Caco-2 (cell line): ENCODE data around the gene FIZ1. TPM values are rescaled to one million over a fixed set of nuclear protein-coding genes. Genes with fewer than 3 reads are reported as not detected.

ENCODE experiments used
- BruUV-seq: library from RNA; stranded (reverse); fragments of 400-500 nt; replicated peaks from 2 replicates; lab custom pipeline; 2021; lab: Mats Ljungman, UMichigan
- CTCF ChIA-PET: fragments of 300-600 bp; sonication (Branson Sonifier 250); formaldehyde crosslinking; loops from one replicate; lab custom pipeline; 2022; ENCODE audit warnings: antibody characterized with exemption; lab: Charles Lee
- POLR2A ChIA-PET: fragments of 300-600 bp; sonication (Branson Sonifier 250); formaldehyde crosslinking; loops from one replicate; lab custom pipeline; 2022; ENCODE audit warnings: antibody characterized with exemption; lab: Charles Lee
- DNase-seq, 2 experiments: peaks; one replicate each; pipeline versions ENCODE4 v3.0.0 to v3.0.0-alpha.2; 2020 to 2022
- H3K27me3 ChIP-seq: replicated peaks from 2 replicates; pipeline ENCODE4 v1.6.0; 2011; ENCODE audit warnings: low read length; ENCODE audit not compliant: control insufficient read depth, insufficient read depth
- H3K36me3 ChIP-seq: 2 replicates; pipeline ENCODE4 v1.5.1; 2011; ENCODE audit warnings: low read length; ENCODE audit not compliant: control insufficient read depth, insufficient read depth
- H3K4me1 ChIP-seq: fragments of 250-450 bp; sonication (Bioruptor Pico); 2 replicates; pipeline ENCODE4 v1.5.1; 2020; ENCODE audit warnings: mild to moderate bottlenecking
- H3K4me3 ChIP-seq: 2 replicates; pipeline ENCODE4 v1.5.1; 2011; ENCODE audit warnings: low read depth, mild to moderate bottlenecking, control low read depth, low read length
- H3K9me3 ChIP-seq: fragments of 250-450 bp; sonication (Bioruptor Pico); 2 replicates; pipeline ENCODE4 v1.5.1; 2020; ENCODE audit warnings: mild to moderate bottlenecking, moderate library complexity
- H3K27ac Mint-ChIP-seq: one replicate; pipeline ENCODE4 v1.8.0; 2022; ENCODE audit warnings: mixed read lengths; ENCODE audit not compliant: unreplicated experiment
- H3K27me3 Mint-ChIP-seq: one replicate; pipeline ENCODE4 v1.8.0; 2022; ENCODE audit warnings: mixed read lengths; ENCODE audit not compliant: insufficient read depth, unreplicated experiment
- H3K36me3 Mint-ChIP-seq: one replicate; pipeline ENCODE4 v1.8.0; 2022; ENCODE audit warnings: mild to moderate bottlenecking, mixed read lengths; ENCODE audit not compliant: insufficient read depth, unreplicated experiment
- H3K4me1 Mint-ChIP-seq: one replicate; pipeline ENCODE4 v1.8.0; 2022; ENCODE audit warnings: low read depth, mixed read lengths; ENCODE audit not compliant: unreplicated experiment
- H3K4me3 Mint-ChIP-seq: one replicate; pipeline ENCODE4 v1.8.0; 2022; ENCODE audit warnings: mild to moderate bottlenecking, moderate library complexity, mixed read lengths; ENCODE audit not compliant: unreplicated experiment
- H3K9me3 Mint-ChIP-seq: one replicate; pipeline ENCODE4 v1.8.0; 2022; ENCODE audit warnings: mixed read lengths; ENCODE audit not compliant: unreplicated experiment
- intact Hi-C: fragments of 100-400 bp; cut with micrococcal nuclease; formaldehyde crosslinking; loops from one replicate; pipeline ENCODE4 v1.10.0; 2022; ENCODE audit not compliant: unreplicated experiment
- total RNA-seq: library from RNA; stranded (reverse); gene quantifications from 2 replicates; pipeline ENCODE4 v1.2.3, GENCODE V29; 2022
- TF ChIP-seq, protein P1 (sequence below), 2 experiments: fragments of 200-600 bp in 1 of 2; IDR thresholded peaks; 1 replicate in 1 of 2; 2 replicates in 1 of 2; pipeline versions ENCODE4 v1.5.1 to v1.8.0; 2011 to 2022; ENCODE audit warnings: antibody characterized with exemption in 1 of 2, control low read depth in 1 of 2, inconsistent platforms in 1 of 2, low read depth in 1 of 2, low read length in 1 of 2, mild to moderate bottlenecking in 1 of 2, moderate library complexity in 1 of 2; ENCODE audit not compliant: insufficient read depth in 1 of 2, severe bottlenecking in 1 of 2, unreplicated experiment in 1 of 2

The FIZ1 gene
- total RNA-seq, 1 experiment from 2014 or later, result 27.2 TPM

DNA sequence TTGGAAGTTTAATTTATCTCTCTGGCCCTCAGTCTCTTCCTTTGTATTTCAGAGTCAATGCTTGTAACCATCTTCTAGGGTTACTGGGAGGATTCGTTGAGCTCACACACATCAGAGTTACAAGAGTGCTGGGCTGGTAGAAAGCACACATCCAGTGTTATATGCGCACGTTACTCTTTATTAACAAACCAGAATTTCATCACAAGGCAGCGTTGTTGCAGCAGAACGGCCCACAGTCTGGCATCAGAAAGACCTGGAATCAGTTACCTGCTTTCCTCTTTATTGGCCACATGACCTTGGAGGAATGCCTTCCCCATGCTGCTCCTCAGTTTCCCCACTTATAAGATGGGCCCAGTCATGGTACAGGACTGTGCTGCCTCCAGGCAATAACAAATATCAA lies 10.0 kb upstream of the FIZ1 start:
- TF ChIP-seq, protein P1, sequence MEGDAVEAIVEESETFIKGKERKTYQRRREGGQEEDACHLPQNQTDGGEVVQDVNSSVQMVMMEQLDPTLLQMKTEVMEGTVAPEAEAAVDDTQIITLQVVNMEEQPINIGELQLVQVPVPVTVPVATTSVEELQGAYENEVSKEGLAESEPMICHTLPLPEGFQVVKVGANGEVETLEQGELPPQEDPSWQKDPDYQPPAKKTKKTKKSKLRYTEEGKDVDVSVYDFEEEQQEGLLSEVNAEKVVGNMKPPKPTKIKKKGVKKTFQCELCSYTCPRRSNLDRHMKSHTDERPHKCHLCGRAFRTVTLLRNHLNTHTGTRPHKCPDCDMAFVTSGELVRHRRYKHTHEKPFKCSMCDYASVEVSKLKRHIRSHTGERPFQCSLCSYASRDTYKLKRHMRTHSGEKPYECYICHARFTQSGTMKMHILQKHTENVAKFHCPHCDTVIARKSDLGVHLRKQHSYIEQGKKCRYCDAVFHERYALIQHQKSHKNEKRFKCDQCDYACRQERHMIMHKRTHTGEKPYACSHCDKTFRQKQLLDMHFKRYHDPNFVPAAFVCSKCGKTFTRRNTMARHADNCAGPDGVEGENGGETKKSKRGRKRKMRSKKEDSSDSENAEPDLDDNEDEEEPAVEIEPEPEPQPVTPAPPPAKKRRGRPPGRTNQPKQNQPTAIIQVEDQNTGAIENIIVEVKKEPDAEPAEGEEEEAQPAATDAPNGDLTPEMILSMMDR (IDR thresholded peaks at IDR 0.05; ENCODE audit: insufficient read depth in 1 of 2, low read depth in 1 of 2, low read length in 1 of 2, severe bottlenecking in 1 of 2, unreplicated experiment in 1 of 2), result no peak
- Mint-ChIP-seq H3K36me3 (peaks cover 31% of the 10 kb centered on the region), H3K9me3 (no peaks in the 10 kb centered on the region), H3K27me3 (no peaks in the 10 kb centered on the region), H3K27ac (no peak overlapping the region), H3K4me3 (no peak overlapping the region), H3K4me1 (peaks cover 12% of the 10 kb centered on the region)
- H3K36me3 ChIP-seq, result no peaks in the 10 kb centered on the region
- DNase-seq, result no peak
- intact Hi-C loops, result no loop called here
- H3K4me3 ChIP-seq, result no peak overlapping the region
- H3K4me1 ChIP-seq, result peaks cover 6% of the 10 kb centered on the region; the same call in 1 of the 2 replicates
- BruUV-seq, result no TSS peak
- ChIA-PET POLR2A (no interaction called here), CTCF (no interaction called here)
- no peaks in the 10 kb centered on the region for H3K9me3 ChIP-seq
- no peaks in the 10 kb centered on the region for H3K27me3 ChIP-seq

DNA sequence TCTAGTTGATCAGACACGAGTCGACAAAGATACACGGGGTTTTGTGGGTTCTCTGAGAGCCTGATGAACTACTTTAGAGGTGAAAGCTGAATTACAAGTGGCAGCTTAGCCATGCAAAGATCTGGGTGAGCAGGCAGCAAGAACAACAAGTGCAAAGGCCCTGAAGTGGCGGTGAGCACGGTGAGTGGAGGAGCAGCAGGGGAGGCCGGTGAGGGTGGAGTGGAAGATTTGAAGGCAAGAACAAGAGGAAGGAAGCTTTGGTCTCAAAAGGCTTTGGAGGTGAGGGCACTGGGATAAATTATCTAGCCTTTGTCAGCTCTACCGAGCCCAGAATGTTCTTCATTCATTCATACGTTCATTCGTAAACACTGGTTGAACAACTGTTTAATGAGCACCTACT lies 7.5 kb upstream of the FIZ1 start:
- Histone ChIP-seq H3K27me3 (no peaks in the 10 kb centered on the region), H3K9me3 (no peaks in the 10 kb centered on the region), H3K36me3 (no peaks in the 10 kb centered on the region), H3K4me3 (no peak overlapping the region), H3K4me1 (peaks cover 6% of the 10 kb centered on the region; the same call in 1 of the 2 replicates)
- H3K27ac Mint-ChIP-seq, result peak overlapping the region; percentile 88
- POLR2A ChIA-PET, result interaction anchor here (0.7 to 2.8 kb wide), 4 partner anchors 18 to 93 kb away, joined by 4 to 22 read pairs (median 12); partner anchors contain the start of gene ZNF784
- no peaks in the 10 kb centered on the region for H3K9me3 Mint-ChIP-seq
- intact Hi-C loops, result loop anchor here (1.0 kb wide), 3 partner anchors 17 to 90 kb away; partner anchors contain the start of gene ZNF784
- H3K27me3 Mint-ChIP-seq, result no peaks in the 10 kb centered on the region
- TSS peak; percentile 25 for BruUV-seq
- H3K4me1 Mint-ChIP-seq, result peaks cover 12% of the 10 kb centered on the region
- DNase-seq, result no peak
- CTCF ChIA-PET, result interaction anchor here (0.6 to 3.0 kb wide), 16 partner anchors 17 to 641 kb away, joined by 3 to 30 read pairs (median 6); partner anchors contain the start of genes ISOC2 and ZNF784
- H3K36me3 Mint-ChIP-seq, result peaks cover 32% of the 10 kb centered on the region
- H3K4me3 Mint-ChIP-seq, result peak overlapping the region; percentile 86
- TF ChIP-seq, protein P1 (IDR thresholded peaks at IDR 0.05; ENCODE audit: insufficient read depth in 1 of 2, low read depth in 1 of 2, low read length in 1 of 2, severe bottlenecking in 1 of 2, unreplicated experiment in 1 of 2), result no peak

DNA sequence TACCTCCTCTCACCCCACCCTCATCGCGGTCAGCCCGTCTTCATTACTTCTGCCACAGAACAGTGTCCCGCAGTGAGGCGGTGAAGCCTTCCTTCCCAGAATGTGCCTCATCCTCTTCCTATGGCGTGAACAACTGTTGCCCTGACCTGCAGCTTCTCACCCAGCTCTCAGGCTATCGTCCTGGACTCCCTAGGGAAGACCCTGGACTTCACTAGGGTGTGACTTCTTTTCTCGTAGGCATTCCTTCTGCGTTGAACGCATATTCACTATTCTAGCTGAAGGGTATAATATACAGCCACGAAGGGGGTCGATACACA lies 7.1 kb upstream of the FIZ1 start:
- H3K4me3 ChIP-seq, result peak overlapping the region; percentile 87
- peak overlapping the region; percentile 88 for H3K27ac Mint-ChIP-seq

More for the DNA sequence above, 7.1 kb upstream of the FIZ1 start:
- TF ChIP-seq, protein P1 (IDR thresholded peaks at IDR 0.05; ENCODE audit: insufficient read depth in 1 of 2, low read depth in 1 of 2, low read length in 1 of 2, severe bottlenecking in 1 of 2, unreplicated experiment in 1 of 2), result no peak
- peaks cover 12% of the 10 kb centered on the region for H3K4me1 Mint-ChIP-seq
- DNase-seq, result no peak
- H3K36me3 Mint-ChIP-seq, result peaks cover 32% of the 10 kb centered on the region
- no peaks in the 10 kb centered on the region for H3K27me3 ChIP-seq
- ChIA-PET CTCF (interaction anchor here (0.6 to 3.0 kb wide), 17 partner anchors 18 to 641 kb away, joined by 3 to 30 read pairs (median 5); partner anchors contain the start of genes ISOC2 and ZNF784), POLR2A (interaction anchor here (0.5 to 2.8 kb wide), 6 partner anchors 18 to 130 kb away, joined by 4 to 22 read pairs (median 6); partner anchors contain the start of genes ZNF628 and ZNF784)
- intact Hi-C loops, result loop anchor here (1.0 kb wide), 3 partner anchors 18 to 89 kb away; partner anchors contain the start of gene ZNF784
- H3K4me1 ChIP-seq, result peaks cover 6% of the 10 kb centered on the region; the same call in 1 of the 2 replicates
- no peaks in the 10 kb centered on the region for H3K36me3 ChIP-seq
- H3K9me3 ChIP-seq, result no peaks in the 10 kb centered on the region
- BruUV-seq, result no TSS peak
- H3K9me3 Mint-ChIP-seq, result no peaks in the 10 kb centered on the region
- H3K27me3 Mint-ChIP-seq, result no peaks in the 10 kb centered on the region
- H3K4me3 Mint-ChIP-seq, result peak overlapping the region; percentile 86
